ENCODE data around the gene STK11.

The STK11 gene

GRCh38 chr19:1274081-1274851, 68.7 kb downstream of the STK11 start:
- no peak for DNase-seq (ENCODE audit: low spot score)

- no peak for DNase-seq (ENCODE audit: low spot score)
Measured at GRCh38 chr19:1274852-1275259, 69.3 kb downstream of the STK11 start.

- DNase-seq (ENCODE audit: low spot score), result peak; percentile 93
Measured at GRCh38 chr19:1275260-1275975, 69.8 kb downstream of the STK11 start, which contains the start of gene FAM174C. Gene FAM174C, plus strand, starts transcription at chr19:1275530. Its CDS starts 20 bp downstream, at chr19:1275550.

- DNase-seq (ENCODE audit: low spot score), result no peak
Measured at GRCh38 chr19:1275976-1276627, 70.5 kb downstream of the STK11 start.

GRCh38 chr19:1276628-1277022, 71.0 kb downstream of the STK11 start:
- no peak for DNase-seq (ENCODE audit: low spot score)

- DNase-seq (ENCODE audit: low spot score), result no peak
Measured at GRCh38 chr19:1277061-1277460, 71.5 kb downstream of the STK11 start.
